Endothelial cell of hepatic sinusoid (primary cell): ENCODE results near the gene CFAP299.

Experiments used
- in situ Hi-C: cut with HindIII; loops from 2 replicates; pipeline ENCODE4 v1.10.0; 2017; ENCODE audit warnings: low sequenced_read_pairs

The CFAP299 gene

GRCh38 chr4:80324171-80324570, 11.4 kb upstream of the CFAP299 start:
- in situ Hi-C loops, result no loop called here

- in situ Hi-C loops, result loop anchor here (10.0 to 25.0 kb wide), 2 partner anchors 117 to 419 kb away; no protein-coding TSS in a partner anchor
Observed at GRCh38 chr4:80331693-80332092, 3.8 kb upstream of the CFAP299 start.

GRCh38 chr4:80333121-80333520, 2.4 kb upstream of the CFAP299 start:
- in situ Hi-C loops, result loop anchor here (10.0 to 25.0 kb wide), 2 partner anchors 118 to 421 kb away; no protein-coding TSS in a partner anchor

- in situ Hi-C loops, result loop anchor here (10.0 to 25.0 kb wide), 2 partner anchors 120 to 422 kb away; no protein-coding TSS in a partner anchor
Observed at GRCh38 chr4:80334568-80334967, 962 bp upstream of the CFAP299 start.

- in situ Hi-C loops, result loop anchor here (10.0 to 25.0 kb wide), 2 partner anchors 120 to 423 kb away; no protein-coding TSS in a partner anchor
Observed at GRCh38 chr4:80335226-80335553, 340 bp upstream of the CFAP299 start.

GRCh38 chr4:80336582-80336981, 1.1 kb downstream of the CFAP299 start:
- in situ Hi-C loops, result loop anchor here (10.0 to 25.0 kb wide), 2 partner anchors 122 to 424 kb away; no protein-coding TSS in a partner anchor

GRCh38 chr4:80340036-80340435, 4.5 kb downstream of the CFAP299 start:
- in situ Hi-C loops, result loop anchor here (25.0 kb wide), 1 partner anchor 428 kb away; no protein-coding TSS in a partner anchor

GRCh38 chr4:80342684-80343083, 7.2 kb downstream of the CFAP299 start:
- in situ Hi-C loops, result loop anchor here (25.0 kb wide), 1 partner anchor 430 kb away; no protein-coding TSS in a partner anchor

- in situ Hi-C loops, result loop anchor here (25.0 kb wide), 1 partner anchor 432 kb away; no protein-coding TSS in a partner anchor
Observed at GRCh38 chr4:80343887-80344286, 8.4 kb downstream of the CFAP299 start.

- in situ Hi-C loops, result loop anchor here (25.0 kb wide), 1 partner anchor 677 kb away; the partner anchor contains the start of gene BMP3
Observed at GRCh38 chr4:80360084-80360483, 24.6 kb downstream of the CFAP299 start.

GRCh38 chr4:80360900-80361299, 25.4 kb downstream of the CFAP299 start:
- in situ Hi-C loops, result loop anchor here (25.0 kb wide), 1 partner anchor 676 kb away; the partner anchor contains the start of gene BMP3

GRCh38 chr4:80361329-80361900, 25.9 kb downstream of the CFAP299 start:
- in situ Hi-C loops, result loop anchor here (25.0 kb wide), 1 partner anchor 676 kb away; the partner anchor contains the start of gene BMP3

GRCh38 chr4:80362578-80363181, 27.1 kb downstream of the CFAP299 start:
- in situ Hi-C loops, result loop anchor here (25.0 kb wide), 1 partner anchor 675 kb away; the partner anchor contains the start of gene BMP3

GRCh38 chr4:80365928-80366327, 30.4 kb downstream of the CFAP299 start:
- in situ Hi-C loops, result loop anchor here (25.0 kb wide), 1 partner anchor 671 kb away; the partner anchor contains the start of gene BMP3

- in situ Hi-C loops, result loop anchor here (25.0 kb wide), 1 partner anchor 670 kb away; the partner anchor contains the start of gene BMP3
Observed at GRCh38 chr4:80367737-80368136, 32.2 kb downstream of the CFAP299 start.

- in situ Hi-C loops, result loop anchor here (25.0 kb wide), 1 partner anchor 667 kb away; the partner anchor contains the start of gene BMP3
Observed at GRCh38 chr4:80370635-80371034, 35.1 kb downstream of the CFAP299 start.

GRCh38 chr4:80371046-80371445, 35.5 kb downstream of the CFAP299 start:
- in situ Hi-C loops, result loop anchor here (25.0 kb wide), 1 partner anchor 666 kb away; the partner anchor contains the start of gene BMP3

GRCh38 chr4:80374180-80374579, 38.6 kb downstream of the CFAP299 start:
- in situ Hi-C loops, result loop anchor here (25.0 kb wide), 1 partner anchor 663 kb away; the partner anchor contains the start of gene BMP3

GRCh38 chr4:80382090-80382832, 46.7 kb downstream of the CFAP299 start:
- in situ Hi-C loops, result no loop called here

- in situ Hi-C loops, result no loop called here
Observed at GRCh38 chr4:80385397-80386280, 50.1 kb downstream of the CFAP299 start.
